RWPE2 (cell line): Measurements from ENCODE around the gene BAIAP2L1.
"Not testable (repeated sequence)": the region's sequence is repeated elsewhere in the genome, so short reads cannot be mapped to it uniquely, and the experiment has no call there.

Experiments
- ATAC-seq: fragments of 200-7000 bp; cut with Tn5 transposase; 3 replicates; pipeline ENCODE4 v1.9.1; 2021; ENCODE audit warnings: low read depth
- DNase-seq: peaks from one replicate; pipeline ENCODE4 v3.0.0-alpha.2; 2020; ENCODE audit warnings: low spot score
- H3K27ac ChIP-seq: fragments of 450-650 bp; 2 replicates; pipeline ENCODE4 v1.5.1; 2017; ENCODE audit warnings: mild to moderate bottlenecking; ENCODE audit not compliant: poor library complexity, severe bottlenecking
- H3K27me3 ChIP-seq: fragments of 250-450 bp; sonication (Bioruptor Pico); 2 replicates; pipeline ENCODE4 v1.5.1; 2021; ENCODE audit warnings: mild to moderate bottlenecking, moderate library complexity; ENCODE audit not compliant: insufficient read depth, poor library complexity, severe bottlenecking
- H3K36me3 ChIP-seq: fragments of 250-450 bp; sonication (Bioruptor Pico); 2 replicates; pipeline ENCODE4 v1.5.1; 2020; ENCODE audit warnings: low read depth, mild to moderate bottlenecking, moderate library complexity
- H3K4me1 ChIP-seq: fragments of 250-450 bp; sonication (Bioruptor Pico); 2 replicates; pipeline ENCODE4 v1.5.1; 2021; ENCODE audit warnings: mild to moderate bottlenecking, moderate library complexity; ENCODE audit not compliant: insufficient read depth, poor library complexity, severe bottlenecking
- H3K4me3 ChIP-seq: fragments of 250-450 bp; sonication (Bioruptor Pico); 2 replicates; pipeline ENCODE4 v1.5.1; 2021; ENCODE audit warnings: mild to moderate bottlenecking, moderate library complexity; ENCODE audit not compliant: severe bottlenecking
- H3K9me3 ChIP-seq: fragments of 250-450 bp; sonication (Bioruptor Pico); 2 replicates; pipeline ENCODE4 v1.5.1; 2021; ENCODE audit warnings: mild to moderate bottlenecking, moderate library complexity; ENCODE audit not compliant: severe bottlenecking
- TF ChIP-seq, protein P1 (sequence below): fragments of 450-650 bp; IDR thresholded peaks from one replicate; pipeline ENCODE4 v1.5.1; 2017; ENCODE audit warnings: mild to moderate bottlenecking, moderate library complexity; ENCODE audit not compliant: poor library complexity, severe bottlenecking

BAIAP2L1 gene

GRCh38 chr7:98387544-98388226, 13.2 kb downstream of the BAIAP2L1 start:
- H3K4me3 ChIP-seq: no peak overlapping the region
- ATAC-seq (no peak), DNase-seq (no peak)
- no peaks in the 10 kb centered on the region for H3K27me3 ChIP-seq
- no peak overlapping the region for H3K27ac ChIP-seq
- no peaks in the 10 kb centered on the region for H3K9me3 ChIP-seq
- no peaks in the 10 kb centered on the region for H3K4me1 ChIP-seq
- TF ChIP-seq, protein P1, sequence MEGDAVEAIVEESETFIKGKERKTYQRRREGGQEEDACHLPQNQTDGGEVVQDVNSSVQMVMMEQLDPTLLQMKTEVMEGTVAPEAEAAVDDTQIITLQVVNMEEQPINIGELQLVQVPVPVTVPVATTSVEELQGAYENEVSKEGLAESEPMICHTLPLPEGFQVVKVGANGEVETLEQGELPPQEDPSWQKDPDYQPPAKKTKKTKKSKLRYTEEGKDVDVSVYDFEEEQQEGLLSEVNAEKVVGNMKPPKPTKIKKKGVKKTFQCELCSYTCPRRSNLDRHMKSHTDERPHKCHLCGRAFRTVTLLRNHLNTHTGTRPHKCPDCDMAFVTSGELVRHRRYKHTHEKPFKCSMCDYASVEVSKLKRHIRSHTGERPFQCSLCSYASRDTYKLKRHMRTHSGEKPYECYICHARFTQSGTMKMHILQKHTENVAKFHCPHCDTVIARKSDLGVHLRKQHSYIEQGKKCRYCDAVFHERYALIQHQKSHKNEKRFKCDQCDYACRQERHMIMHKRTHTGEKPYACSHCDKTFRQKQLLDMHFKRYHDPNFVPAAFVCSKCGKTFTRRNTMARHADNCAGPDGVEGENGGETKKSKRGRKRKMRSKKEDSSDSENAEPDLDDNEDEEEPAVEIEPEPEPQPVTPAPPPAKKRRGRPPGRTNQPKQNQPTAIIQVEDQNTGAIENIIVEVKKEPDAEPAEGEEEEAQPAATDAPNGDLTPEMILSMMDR: no peak
- peaks cover 32% of the 10 kb centered on the region for H3K36me3 ChIP-seq

DNA sequence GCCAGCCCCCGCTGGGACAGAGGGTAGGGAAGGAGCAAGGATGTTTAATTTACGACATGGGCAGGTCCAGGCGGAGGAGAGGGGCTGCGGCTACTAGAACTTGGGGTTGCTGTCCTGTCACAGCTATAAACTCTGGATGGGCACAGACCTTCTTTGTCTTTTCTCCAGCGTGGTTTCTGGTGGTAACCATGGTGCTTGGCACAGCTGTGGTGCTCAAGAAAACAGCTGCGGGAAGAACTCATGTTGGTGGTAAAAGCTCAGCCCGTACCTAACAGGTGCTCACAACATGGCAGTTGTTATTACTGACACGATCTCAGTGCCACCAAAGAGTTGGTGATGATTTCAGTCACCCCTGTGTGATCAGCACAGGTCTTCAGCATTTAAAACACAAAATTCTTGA, 13.8 kb downstream of the BAIAP2L1 start:
- no peak overlapping the region for H3K4me3 ChIP-seq
- TF ChIP-seq, protein P1: no peak
- DNase-seq: no peak

DNA sequence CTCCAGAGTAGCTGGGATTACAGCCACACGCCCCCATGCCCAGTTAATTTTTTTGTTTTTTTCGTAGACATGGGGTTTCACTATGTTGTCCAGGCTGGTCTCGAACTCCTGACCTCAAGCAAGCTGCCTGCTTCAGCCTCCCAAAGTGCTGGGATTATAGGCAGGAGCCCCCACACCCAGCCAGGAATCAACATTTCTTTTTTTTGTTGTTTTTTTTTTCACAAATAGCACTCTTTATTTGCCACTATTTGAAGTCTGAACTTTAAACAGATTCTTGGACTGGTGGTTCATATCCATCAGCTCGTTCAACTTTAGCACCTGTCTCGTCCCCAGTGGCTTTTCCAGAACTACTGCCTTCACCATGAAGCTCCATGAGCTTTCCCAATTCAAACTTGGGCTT, 15.4 kb downstream of the BAIAP2L1 start:
- DNase-seq, ATAC-seq, H3K9me3 ChIP-seq, H3K4me1 ChIP-seq, H3K27me3 ChIP-seq, H3K27ac ChIP-seq, H3K4me3 ChIP-seq: not testable (repeated sequence)
- peaks cover 46% of the 10 kb centered on the region for H3K36me3 ChIP-seq

More for the DNA sequence above, 13.8 kb downstream of the BAIAP2L1 start:
- no peaks in the 10 kb centered on the region for H3K27me3 ChIP-seq
- no peak for ATAC-seq
- no peak overlapping the region for H3K27ac ChIP-seq
- H3K9me3 ChIP-seq: no peaks in the 10 kb centered on the region
- H3K4me1 ChIP-seq: no peaks in the 10 kb centered on the region
- peaks cover 38% of the 10 kb centered on the region for H3K36me3 ChIP-seq

GRCh38 chr7:98378210-98378819, 22.6 kb downstream of the BAIAP2L1 start:
- TF ChIP-seq, protein P1: no peak
- no peak overlapping the region for H3K27ac ChIP-seq
- H3K36me3 ChIP-seq: peaks cover 33% of the 10 kb centered on the region
- H3K9me3 ChIP-seq: no peaks in the 10 kb centered on the region
- ATAC-seq (no peak), DNase-seq (no peak)
- H3K4me1 ChIP-seq: peaks cover 6% of the 10 kb centered on the region
- H3K4me3 ChIP-seq: no peak overlapping the region
- no peaks in the 10 kb centered on the region for H3K27me3 ChIP-seq

GRCh38 chr7:98376711-98377110, 24.2 kb downstream of the BAIAP2L1 start:
- Histone ChIP-seq H3K9me3 (no peaks in the 10 kb centered on the region), H3K27me3 (no peaks in the 10 kb centered on the region), H3K4me3 (no peak overlapping the region), H3K36me3 (peaks cover 27% of the 10 kb centered on the region), H3K27ac (no peak overlapping the region), H3K4me1 (peaks cover 22% of the 10 kb centered on the region)
- TF ChIP-seq, protein P1: no peak
- ATAC-seq (no peak), DNase-seq (no peak)
